ENCODE measurements around the gene PHB1.

PHB1 gene

GRCh38 chr17:49442041-49442440, 27.4 kb upstream of the PHB1 start:
- Histone ChIP-seq H3K4me2 (ENCODE audit: low read length) (no peak overlapping the region), H3K27me3 (ENCODE audit: control insufficient read depth, insufficient read depth, low read length) (no peaks in the 10 kb centered on the region), H3K27ac (no peak overlapping the region), H3K79me2 (no peaks in the 10 kb centered on the region), H3K4me1 (no peaks in the 10 kb centered on the region), H3K9ac (no peak overlapping the region), H3K4me3 (ENCODE audit: low read depth, low read length) (no peak overlapping the region), H2AFZ (no peak overlapping the region), H3K36me3 (ENCODE audit: control insufficient read depth, insufficient read depth, low read length) (no peaks in the 10 kb centered on the region), H3K9me3 (ENCODE audit: control insufficient read depth, low read length) (no peaks in the 10 kb centered on the region)
- TF ChIP-seq CTCF (IDR thresholded peaks at IDR 0.05): no peak

- Histone ChIP-seq H3K27me3 (ENCODE audit: control insufficient read depth, insufficient read depth, low read length) (no peaks in the 10 kb centered on the region), H3K4me2 (ENCODE audit: low read length) (no peak overlapping the region), H3K4me3 (ENCODE audit: low read depth, low read length) (no peak overlapping the region), H3K9ac (no peak overlapping the region), H3K4me1 (no peaks in the 10 kb centered on the region), H3K9me3 (ENCODE audit: control insufficient read depth, low read length) (no peaks in the 10 kb centered on the region), H2AFZ (no peak overlapping the region), H3K79me2 (no peaks in the 10 kb centered on the region), H3K36me3 (ENCODE audit: control insufficient read depth, insufficient read depth, low read length) (no peaks in the 10 kb centered on the region), H3K27ac (no peak overlapping the region)
- TF ChIP-seq CTCF (IDR thresholded peaks at IDR 0.05): no peak
These were observed 26.9 kb upstream of the PHB1 start for GRCh38 chr17:49441578-49441977.

GRCh38 chr17:49440581-49440980, 25.9 kb upstream of the PHB1 start:
- H3K4me1 ChIP-seq: no peaks in the 10 kb centered on the region
- TF ChIP-seq CTCF (IDR thresholded peaks at IDR 0.05): no peak
- no peaks in the 10 kb centered on the region for H3K9me3 ChIP-seq (ENCODE audit: control insufficient read depth, low read length)
- H3K36me3 ChIP-seq (ENCODE audit: control insufficient read depth, insufficient read depth, low read length): no peaks in the 10 kb centered on the region
- H3K4me3 ChIP-seq (ENCODE audit: low read depth, low read length): no peak overlapping the region
- no peaks in the 10 kb centered on the region for H3K79me2 ChIP-seq
- no peak overlapping the region for H3K27ac ChIP-seq
- no peaks in the 10 kb centered on the region for H3K27me3 ChIP-seq (ENCODE audit: control insufficient read depth, insufficient read depth, low read length)
- H3K4me2 ChIP-seq (ENCODE audit: low read length): no peak overlapping the region
- H2AFZ ChIP-seq: no peak overlapping the region
- no peak overlapping the region for H3K9ac ChIP-seq

GRCh38 chr17:49439673-49440571, 25.2 kb upstream of the PHB1 start:
- H3K79me2 ChIP-seq: no peaks in the 10 kb centered on the region
- H3K9me3 ChIP-seq (ENCODE audit: control insufficient read depth, low read length): no peaks in the 10 kb centered on the region
- no peaks in the 10 kb centered on the region for H3K4me1 ChIP-seq
- H3K27me3 ChIP-seq (ENCODE audit: control insufficient read depth, insufficient read depth, low read length): no peaks in the 10 kb centered on the region
- no peak overlapping the region for H3K27ac ChIP-seq
- no peaks in the 10 kb centered on the region for H3K36me3 ChIP-seq (ENCODE audit: control insufficient read depth, insufficient read depth, low read length)
- H3K9ac ChIP-seq: no peak overlapping the region
- H2AFZ ChIP-seq: no peak overlapping the region
- H3K4me2 ChIP-seq (ENCODE audit: low read length): no peak overlapping the region
- H3K4me3 ChIP-seq (ENCODE audit: low read depth, low read length): no peak overlapping the region
- no peak for TF ChIP-seq CTCF (IDR thresholded peaks at IDR 0.05)

GRCh38 chr17:49439305-49439672, 24.6 kb upstream of the PHB1 start:
- Histone ChIP-seq H3K4me2 (ENCODE audit: low read length) (no peak overlapping the region), H3K79me2 (no peaks in the 10 kb centered on the region), H3K27me3 (ENCODE audit: control insufficient read depth, insufficient read depth, low read length) (no peaks in the 10 kb centered on the region), H3K4me1 (no peaks in the 10 kb centered on the region), H2AFZ (no peak overlapping the region), H3K4me3 (ENCODE audit: low read depth, low read length) (no peak overlapping the region), H3K27ac (no peak overlapping the region), H3K9ac (no peak overlapping the region), H3K9me3 (ENCODE audit: control insufficient read depth, low read length) (no peaks in the 10 kb centered on the region), H3K36me3 (ENCODE audit: control insufficient read depth, insufficient read depth, low read length) (no peaks in the 10 kb centered on the region)
- no peak for TF ChIP-seq CTCF (IDR thresholded peaks at IDR 0.05)

Data from parathyroid adenoma (tissue), 2 donors.